ENCODE results near the gene CALM1. TPM values are rescaled to one million over a fixed set of nuclear protein-coding genes. Genes with fewer than 3 reads are reported as not detected.

CALM1 gene
- 269 and 327 TPM in 2 replicates for total RNA-seq (2014; rRNA removed; shearing (Covaris generic))

DNA sequence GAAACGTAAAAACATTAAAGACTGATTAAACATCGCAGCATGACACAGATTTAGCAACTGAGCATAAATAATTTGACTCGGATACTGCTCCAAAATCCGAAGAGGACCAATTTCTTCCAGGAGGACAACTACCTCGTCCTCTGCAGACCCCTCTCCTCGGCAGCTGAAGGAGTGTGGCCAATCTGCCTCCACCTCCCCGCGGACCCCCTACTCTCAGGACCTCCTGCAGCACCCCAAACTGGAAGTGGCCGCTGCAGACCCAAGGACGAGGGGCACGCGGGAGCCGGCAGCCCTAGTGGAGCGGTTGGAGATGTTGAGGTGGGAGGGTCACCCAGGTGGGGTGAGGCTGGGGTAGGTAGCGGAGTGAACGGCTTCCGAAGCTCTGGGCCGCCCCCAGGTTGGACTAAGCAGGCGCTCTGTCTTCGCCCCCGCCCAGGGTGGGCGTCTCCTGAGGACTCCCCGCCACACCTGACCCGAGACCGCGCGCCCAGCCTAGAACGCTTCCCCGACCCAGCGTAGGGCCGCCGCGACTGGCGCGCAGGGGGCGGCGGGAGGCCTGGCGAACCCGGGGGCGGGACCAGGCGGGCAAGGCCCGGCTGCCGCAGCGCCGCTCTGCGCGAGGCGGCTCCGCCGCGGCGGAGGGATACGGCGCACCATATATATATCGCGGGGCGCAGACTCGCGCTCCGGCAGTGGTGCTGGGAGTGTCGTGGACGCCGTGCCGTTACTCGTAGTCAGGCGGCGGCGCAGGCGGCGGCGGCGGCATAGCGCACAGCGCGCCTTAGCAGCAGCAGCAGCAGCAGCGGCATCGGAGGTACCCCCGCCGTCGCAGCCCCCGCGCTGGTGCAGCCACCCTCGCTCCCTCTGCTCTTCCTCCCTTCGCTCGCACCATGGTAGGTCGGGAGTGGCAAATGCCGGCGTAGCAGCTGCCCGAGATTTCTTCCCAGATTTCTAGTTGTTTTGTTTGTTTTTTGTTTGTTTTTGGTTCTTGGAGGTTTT is at the start of gene CALM1:
CALM1 (plus strand) TSS at position 689 of the 999 bp plus-strand sequence; CDS start at position 891, 202 bp downstream.
- peak; percentile 90 for DNase-seq (ENCODE audit: low read depth)

DNA sequence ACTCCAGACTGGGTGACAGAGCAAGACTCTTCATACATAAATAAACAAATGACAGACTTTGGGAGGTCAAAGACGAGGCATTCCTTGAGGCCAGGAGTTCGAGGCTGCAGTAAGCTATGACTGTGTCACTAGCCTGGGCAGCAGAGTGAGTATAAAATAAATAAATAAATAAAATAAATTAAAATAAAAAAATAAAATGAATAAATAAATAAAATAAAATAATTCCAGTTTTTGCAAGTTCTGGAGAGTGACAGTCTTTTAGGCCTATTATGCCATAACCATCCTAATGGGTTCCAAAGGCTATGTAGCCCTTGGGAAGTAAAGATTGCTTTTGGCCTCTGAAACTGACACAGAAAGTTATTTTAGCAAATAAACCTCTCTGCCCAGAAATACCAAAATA is 48.6 kb upstream of the CALM1 start:
- no peak for DNase-seq (ENCODE audit: low read depth)

DNA sequence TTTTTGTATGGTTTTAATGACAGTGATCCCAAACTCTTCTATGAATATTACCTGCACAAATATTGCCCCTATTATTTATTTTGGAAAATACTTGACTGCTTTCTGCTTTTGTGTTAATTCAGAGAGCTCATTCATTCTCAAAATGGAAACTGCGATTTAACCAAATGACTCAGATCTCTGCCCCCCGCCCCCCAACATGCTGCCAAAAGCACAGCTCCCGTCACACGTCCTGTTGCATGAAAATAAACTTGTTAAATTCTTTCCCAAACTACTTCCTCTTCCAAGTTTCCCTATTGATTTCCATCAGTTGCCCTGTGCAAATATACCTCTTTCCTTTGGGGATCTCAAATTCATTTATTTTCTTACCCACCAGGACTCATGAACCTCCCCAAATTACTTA is 47.1 kb upstream of the CALM1 start:
- no peak for DNase-seq (ENCODE audit: low read depth)

DNA sequence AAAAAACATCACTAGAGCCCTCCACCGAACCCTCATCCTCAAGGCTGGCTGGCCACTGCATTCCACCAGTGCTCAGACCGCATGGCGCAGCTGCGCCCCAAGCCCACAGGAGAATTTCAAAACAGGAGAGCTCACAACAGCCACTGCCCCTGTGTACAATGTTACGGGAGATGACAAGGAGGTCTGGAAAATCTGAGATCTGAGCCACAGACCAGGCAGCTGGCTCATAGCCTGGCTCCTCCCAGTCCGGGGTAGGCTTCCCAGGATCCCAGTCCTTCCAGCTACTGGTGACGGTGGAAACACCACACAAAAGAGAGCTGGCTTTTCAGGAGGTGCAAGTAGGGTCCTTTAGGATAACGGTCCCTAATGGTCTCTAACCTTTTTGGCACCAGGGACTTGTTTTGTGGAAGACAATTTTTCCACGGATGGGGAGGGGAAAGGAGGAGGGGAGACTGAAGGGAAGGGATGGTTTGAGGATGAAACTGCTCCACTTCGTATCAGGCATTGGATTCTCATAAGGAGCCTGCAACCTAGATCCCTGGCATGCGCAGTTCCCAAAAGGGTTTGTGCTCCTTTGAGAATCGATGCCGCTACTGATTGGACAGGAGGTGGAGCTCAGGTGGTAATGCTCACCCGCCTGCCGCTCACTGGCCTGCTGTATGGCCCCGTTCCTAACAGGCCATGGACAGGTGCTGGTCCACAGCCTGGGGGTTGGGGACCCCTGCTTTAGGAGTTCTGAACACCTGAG is 42.1 kb upstream of the CALM1 start:
- no peak for DNase-seq (ENCODE audit: low read depth)

DNA sequence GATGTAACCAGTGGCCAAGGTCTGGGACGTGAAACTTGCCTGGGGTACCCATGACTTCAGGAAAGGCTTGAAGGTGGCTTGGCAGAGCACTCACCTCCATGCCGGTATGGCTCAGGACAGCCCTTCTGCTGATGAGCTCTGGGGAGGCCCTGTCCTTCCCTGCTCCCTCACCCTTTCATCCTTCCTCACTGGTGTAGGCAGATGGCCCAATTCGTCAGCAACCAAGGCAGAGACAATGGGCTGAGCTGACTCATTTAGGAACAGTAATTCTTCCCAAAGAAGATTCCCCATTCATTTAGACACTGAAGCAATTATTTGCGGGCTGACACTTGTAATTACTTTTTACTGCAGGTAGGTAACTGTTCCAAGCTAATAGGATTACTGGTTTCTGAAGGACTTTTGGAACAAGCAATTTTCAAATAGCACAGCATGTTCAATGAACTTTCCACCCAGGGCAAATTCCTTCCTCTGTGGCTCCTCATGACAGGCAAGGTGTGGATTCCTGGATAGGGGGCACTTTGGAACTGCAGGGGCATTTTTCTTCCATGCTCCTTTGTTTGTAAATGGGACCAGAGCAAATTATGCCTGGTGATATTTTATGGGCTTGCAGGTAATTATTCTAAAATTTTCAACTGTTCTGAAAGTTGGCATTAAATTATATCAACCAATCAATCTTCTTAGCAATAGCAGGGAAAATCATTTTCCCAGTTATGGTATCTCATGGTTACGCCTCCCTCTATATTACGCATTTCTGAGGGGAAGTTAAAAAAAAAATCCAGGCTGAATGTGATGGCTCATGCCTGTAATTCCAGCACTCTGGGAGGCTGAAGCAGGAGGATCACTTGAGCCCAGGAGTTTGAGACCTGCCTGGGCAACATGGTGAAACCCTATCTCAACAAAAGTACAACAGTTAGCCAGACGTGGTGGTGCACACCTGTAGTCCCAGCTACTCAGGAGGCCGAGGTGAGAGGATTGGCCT is 41.0 kb upstream of the CALM1 start:
- peak; percentile 5 for DNase-seq (ENCODE audit: low read depth)

DNA sequence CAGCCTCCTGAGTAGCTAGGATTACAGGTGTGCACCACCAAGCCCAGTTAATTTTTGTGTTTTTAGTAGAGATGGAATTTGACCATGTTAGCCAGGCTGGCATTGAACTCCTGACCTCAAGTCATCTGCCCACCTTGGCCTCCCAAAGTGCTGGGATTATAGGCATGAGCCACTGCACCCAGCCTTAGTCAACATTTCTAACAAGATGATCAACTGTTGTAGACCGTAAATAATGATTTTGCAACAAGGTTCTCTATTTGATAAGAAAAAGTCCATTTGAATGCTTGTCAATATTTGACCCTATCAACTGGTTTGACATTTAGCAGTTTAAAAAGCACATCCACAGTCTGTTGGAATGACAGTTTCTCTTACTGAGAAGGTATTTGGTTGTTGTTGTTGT is 39.9 kb upstream of the CALM1 start:
- DNase-seq (ENCODE audit: low read depth): no peak

DNA sequence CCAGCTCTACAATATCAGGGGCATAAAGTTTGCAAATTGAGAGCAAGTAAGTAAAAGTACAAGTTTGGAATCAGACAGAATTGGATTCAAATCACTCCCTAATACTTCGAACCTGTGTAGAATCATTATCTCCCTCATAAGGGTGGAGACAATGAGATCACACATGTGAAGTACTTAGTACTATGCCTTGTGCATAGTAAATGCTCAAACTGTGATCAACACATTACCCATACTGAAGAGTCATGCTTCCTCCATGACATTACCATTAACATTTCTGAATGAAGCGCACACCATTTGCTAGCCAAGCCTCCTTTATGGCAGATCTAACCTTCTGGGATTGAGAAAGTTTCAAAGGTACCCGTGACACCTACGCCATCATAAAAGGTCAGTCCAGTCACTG is 38.5 kb upstream of the CALM1 start:
- DNase-seq (ENCODE audit: low read depth): no peak

DNA sequence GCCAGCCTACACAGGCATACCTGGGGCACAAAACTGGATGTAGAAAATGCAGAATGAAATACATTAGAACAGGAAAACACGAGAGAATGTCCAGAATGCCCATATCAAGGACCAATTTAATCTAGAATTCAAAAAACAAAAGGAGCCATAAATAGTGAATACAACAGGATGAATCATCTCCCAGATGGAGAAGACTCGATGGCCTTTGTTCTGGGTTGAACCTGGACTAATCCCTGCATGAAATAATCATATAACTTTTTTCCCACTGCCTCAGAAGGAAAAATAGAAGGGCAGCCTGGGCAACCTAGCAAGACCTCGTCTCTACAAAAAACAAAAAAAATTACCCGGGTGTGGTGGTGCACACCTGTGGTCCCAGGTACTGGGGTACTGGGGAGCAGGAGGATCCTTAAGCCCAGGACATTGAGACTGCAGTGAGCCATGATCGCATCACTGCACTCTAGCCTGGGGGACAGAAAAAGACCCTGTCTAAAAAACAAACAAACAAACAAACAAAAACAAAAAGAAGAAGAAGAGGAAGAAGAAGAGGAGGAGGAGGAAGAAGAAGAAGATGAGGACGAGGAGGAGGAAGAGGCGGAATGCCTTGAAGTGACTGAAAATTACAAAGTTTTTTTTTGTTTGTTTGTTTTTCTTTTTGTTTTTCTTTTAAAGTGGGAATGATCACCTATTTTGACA is 34.8 kb upstream of the CALM1 start:
- no peak for DNase-seq (ENCODE audit: low read depth)

DNA sequence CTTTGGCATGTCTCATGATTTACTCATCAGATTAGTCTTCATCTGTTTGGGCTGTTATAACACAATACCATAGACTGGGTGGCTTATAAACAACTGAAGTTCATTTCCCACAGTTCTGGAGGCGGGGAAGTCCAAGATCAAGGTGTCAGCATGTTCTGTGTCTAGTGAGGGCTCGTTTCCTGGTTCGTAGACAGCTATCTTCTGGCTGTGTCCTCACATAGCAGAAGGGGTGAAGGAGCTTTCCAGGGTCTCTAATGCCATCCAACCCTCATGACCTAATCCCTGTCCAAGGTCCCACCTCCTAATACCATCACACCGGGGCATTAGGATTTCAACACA is 34.3 kb upstream of the CALM1 start:
- DNase-seq (ENCODE audit: low read depth): no peak

DNA sequence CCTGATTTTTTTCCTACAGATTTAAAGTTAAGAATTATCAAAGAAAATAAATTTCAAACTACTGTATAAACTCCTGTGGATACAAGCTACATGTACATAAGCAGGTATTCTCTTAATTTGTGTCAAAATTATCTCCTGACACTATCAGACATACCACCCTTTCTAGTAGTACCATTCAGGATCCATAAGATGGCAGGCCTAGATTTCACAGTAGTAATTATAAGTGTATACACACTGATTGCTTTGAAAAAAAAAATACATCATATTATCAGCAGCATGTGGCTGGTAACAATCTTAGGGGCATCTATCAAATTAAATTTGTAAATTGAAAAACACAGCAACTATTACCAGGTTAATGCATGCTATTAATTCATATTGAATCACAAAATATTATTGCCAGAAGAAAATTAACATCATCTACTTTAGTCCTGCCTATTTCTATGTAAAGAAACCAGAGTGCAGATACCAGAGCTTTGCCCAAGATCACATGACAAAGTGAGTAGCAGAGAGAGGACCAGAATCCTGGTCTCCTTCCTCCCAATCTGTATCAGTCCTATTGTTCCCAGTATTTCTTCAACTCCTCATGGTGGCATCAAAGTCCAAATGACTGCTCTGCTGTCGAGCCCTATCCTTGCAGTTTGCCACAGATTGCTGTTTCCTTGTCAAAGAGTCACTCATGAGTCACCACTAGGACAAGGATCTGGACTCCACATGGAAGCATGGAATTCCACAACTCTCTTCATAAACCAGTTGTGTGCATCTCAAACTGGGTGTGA is 27.7 kb upstream of the CALM1 start:
- DNase-seq (ENCODE audit: low read depth): peak; percentile 70

DNA sequence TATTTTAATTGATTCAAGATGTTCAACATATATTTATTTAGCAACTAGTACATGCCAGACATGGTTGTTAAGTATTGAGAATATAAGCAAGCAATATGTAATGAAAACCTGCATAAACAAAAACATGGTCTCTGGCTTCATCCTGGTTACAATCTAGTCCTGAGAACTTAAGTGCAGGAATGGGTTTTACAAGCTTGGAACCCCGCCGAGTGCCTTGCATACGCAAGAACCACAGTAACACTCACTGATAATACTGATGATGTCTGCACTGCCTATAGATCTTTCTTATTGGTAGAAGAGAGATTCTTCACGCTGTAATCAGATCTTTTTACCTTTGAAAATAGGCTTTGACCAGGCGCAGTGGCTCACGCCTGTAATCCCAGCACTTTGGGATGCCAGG is 22.9 kb upstream of the CALM1 start:
- DNase-seq (ENCODE audit: low read depth): peak; percentile 16

DNA sequence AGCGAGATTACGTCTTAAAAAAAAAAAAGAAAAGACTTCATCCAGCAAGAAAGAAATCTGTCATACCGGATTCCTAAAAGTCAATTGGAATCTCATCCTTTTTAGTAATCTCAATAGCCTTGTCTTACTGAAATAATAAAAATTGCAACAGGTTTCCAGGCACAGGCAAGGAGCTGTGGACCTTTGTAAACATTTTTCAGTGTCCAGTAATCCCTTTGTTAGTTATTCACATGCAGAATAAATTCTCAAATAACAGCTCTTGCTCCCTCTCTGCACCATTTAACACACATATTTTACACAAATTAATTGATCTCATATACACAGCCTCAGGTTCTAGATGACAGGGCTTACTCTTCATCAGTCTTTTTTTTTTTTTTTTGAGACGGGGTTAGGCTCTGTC is 22.0 kb upstream of the CALM1 start:
- no peak for DNase-seq (ENCODE audit: low read depth)

DNA sequence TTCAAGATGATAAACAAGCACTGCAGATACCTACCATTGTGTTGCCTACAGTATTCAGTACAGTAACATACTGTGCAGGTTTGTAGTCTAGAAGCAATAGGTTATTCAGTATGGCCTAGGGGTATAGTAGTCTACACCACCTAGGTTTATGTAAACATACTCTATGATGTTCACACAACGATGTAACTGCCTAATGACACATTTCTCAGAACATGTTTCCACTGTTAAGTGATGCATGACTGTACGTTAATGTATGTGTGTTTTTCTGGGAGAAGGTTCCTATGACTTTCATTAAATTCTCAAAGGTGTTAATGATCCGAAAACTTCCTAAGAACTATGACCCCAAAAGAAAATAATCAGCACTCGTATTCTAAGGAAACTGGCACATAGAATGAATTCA is 20.9 kb upstream of the CALM1 start:
- DNase-seq (ENCODE audit: low read depth): no peak

DNA sequence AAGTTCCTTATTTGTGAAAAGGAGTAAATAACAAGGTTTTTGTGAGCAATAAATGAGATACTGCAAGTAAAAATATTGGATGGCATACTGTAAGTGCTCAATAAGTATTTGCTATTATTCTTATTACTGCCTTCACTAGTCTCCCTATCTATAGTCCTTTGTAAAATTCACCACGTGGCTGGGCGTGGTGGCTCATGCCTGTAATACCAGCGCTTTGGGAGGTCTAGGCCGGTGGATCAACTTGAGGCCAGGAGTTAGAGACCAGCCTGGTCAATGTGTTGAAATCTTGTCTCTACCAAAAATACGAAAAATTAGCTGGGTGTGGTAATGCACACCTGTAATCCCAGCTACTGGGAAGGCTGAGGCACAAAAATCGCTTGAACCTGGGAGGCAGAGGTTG is 18.6 kb upstream of the CALM1 start:
- DNase-seq (ENCODE audit: low read depth): no peak

DNA sequence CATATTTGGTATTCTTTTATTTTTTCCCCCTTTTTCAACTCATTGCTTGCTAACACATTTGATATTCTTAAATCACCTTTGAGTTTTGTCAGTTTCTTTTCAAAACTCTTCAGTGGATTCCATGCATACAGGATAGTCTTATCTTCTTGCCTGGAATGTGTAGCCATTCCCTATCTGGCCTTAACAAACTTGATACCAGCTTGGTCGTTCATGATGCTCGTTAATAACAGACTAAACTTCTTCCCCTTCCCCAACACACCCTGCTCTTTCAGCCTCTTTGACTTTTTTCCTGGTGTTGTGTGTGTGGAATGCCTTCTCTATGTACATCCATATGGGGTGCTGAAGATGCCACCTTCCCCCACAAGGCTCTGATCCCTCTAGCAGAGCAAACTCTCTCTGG is 17.7 kb upstream of the CALM1 start:
- DNase-seq (ENCODE audit: low read depth): no peak

DNA sequence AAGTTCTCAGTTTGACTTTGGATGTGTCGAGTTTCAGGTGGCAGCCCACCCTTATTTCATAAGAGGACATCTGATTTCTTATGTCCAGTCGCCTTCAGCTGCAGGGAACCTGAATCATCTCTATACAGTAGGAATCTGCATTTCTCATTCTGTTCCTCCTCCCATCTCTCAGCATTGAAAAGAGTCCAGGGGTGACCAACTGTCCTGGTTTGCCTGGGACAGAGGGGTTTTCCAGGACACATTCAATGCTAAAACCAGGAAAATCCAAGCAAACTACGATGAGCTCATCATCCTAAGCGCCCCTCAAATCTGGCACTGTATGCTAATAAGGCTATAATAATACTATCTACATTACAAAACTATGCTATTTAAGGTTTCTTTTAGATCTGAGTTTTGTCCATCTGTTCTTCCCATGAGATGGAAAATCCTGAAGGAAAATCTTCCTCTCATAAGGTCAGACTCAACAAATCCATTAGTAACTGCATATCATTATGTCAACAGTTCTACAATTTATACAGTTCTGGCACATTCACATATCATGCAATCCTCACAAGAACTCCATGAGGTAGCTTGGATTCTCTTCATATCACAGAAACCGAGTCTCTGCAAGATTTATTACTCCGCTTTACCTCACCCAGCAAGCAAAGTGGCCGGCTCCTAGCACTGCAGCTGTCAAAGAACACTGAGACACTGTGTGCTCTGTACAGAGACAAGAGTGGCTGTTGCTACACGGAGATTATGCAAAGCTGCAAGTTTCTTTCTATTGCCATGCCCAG is 15.6 kb upstream of the CALM1 start:
- peak; percentile 10 for DNase-seq (ENCODE audit: low read depth)

DNA sequence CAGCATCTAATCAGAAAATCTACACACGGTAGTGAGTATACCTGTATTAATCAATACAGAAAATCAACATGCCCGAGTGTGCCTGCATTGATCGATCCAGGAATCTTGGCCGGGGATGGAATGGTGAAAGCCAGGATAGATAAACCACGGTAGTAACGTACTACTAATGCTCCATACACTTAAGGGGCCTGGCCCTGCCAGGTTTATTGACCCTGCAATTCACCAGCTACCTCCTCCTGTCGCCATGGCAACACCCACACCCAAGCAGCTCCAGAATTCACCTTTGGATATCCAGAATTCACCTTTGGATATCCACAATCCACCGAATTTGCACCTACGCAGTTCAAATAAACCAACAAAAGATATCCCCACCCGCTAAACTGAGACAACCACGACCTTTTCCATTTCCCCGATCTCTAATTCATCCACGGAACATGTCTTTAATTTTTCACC is 14.8 kb upstream of the CALM1 start:
- DNase-seq (ENCODE audit: low read depth): no peak

DNA sequence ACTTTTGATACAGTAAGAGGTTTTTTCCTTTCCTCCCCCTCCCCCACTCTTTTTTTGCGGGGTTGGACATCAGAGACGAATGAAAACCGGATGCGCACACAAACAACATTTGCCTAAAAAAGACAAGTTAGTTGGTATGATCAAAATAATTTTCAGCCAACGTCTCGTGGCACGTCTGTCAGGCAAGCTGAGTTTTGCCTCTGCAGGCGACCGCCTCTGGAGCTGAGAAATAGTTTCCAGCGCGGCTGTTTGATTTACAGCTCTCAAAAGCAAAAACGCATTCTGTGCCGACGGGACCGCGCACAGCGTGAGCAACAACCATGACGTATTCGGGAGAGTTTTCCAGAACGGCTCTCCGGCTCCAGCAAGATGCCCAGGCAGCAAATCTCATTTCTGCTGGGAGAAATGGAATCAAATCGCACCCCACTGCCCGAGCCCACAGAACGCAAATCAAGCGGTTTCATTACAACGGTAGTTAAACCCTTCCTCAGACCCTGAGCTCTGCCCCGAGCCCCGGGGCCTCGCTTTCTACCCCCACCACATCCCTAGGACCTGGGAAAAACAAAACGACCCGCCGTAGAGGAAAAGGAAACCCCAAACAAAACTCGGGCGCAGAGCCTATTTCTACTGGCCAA is 14.2 kb upstream of the CALM1 start:
- DNase-seq (ENCODE audit: low read depth): peak; percentile 68

Measured in RPMI7951 (cell line).